ENCODE results near the gene ALS2.

The ALS2 gene

DNA sequence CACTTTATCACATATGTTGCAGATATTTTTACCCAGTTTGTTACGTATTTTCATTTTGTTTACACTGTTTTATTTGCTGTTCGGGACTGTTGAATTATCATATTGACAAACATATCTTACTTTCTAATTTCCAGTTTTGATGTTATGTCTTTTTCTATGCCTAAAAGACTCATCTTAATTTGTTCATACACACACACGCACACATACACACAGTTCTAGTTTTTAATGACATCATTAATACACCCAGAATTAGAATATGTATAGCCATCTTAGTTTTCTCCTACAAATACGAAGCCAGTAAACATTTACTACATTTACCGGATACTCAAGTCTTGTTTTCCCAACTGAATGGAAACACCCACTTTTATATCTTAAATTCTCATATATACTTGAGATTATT, 29.2 kb downstream of the ALS2 start:
- no peak for DNase-seq

GRCh38 chr2:201746551-201746950, 34.2 kb downstream of the ALS2 start:
- DNase-seq = no peak

DNA sequence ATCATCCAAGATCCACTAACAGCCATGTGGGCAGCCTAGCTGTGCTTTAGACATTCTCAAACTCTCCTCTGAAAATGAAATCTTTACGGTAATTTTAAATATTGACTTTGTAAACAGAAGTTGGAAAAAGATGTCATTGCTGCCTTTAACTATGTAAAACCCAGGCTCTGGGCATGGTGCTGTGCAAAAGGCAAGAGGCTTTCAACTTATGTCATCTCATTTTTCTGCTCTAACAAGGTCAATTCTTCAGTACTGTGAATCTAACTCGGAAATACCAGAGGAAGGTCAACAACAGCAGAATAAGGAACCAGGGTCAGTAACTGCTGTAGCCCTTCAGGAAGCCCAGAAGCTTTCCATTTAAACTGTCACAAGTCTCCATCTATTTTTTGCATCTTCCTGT, 45.2 kb downstream of the ALS2 start:
- DNase-seq = no peak

DNA sequence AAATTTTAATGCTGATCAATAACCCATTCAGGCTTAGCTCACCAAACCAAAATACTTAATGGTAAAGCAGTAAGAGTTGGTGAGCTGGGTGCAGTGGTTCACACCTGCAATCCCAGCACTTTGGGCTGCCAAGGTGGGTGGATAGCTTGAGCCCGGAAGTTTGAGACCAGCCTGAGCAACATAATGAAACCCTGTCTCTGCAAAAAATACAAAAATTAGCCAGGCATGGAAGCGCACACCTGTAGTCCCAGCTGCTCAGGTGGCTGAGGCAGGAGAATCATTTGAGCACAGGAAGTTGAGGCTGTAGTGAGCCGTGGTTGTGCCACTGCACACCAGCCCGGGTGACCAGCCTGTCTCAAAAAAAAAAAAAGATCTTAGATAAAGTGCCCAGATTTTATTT, 46.6 kb downstream of the ALS2 start:
- DNase-seq = no peak

- DNase-seq = peak; percentile 9
Observed at GRCh38 chr2:201733544-201733943, 47.2 kb downstream of the ALS2 start.

- DNase-seq = no peak
Observed at GRCh38 chr2:201730651-201731285, 50.0 kb downstream of the ALS2 start.

DNA sequence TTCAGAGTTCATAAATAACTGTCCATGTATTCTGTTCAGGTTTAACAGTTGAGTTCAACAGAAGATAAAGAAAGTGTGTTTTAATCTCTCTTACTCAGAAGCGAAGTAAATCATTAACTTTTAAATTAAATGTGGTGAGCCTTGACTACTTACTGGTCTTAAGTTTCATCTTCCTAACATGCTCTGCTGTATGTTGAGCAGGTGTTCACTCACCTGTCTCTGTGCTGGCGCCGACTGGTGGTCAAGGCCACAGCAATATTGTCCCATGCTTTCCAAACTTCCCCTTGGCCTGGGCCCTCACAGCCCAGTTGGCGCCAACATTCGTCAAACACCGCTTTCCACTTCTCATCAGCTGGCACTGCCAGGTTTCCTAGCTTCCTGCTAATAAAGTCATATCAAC, 65.3 kb downstream of the ALS2 start:
- peak; percentile 4 for DNase-seq

- no peak for DNase-seq
Observed at GRCh38 chr2:201712726-201713125, 68.0 kb downstream of the ALS2 start.

GRCh38 chr2:201709747-201710146, 71.0 kb downstream of the ALS2 start:
- DNase-seq = no peak

- DNase-seq = no peak
Observed at GRCh38 chr2:201709049-201709448, 71.7 kb downstream of the ALS2 start.

GRCh38 chr2:201707753-201708152, 73.0 kb downstream of the ALS2 start:
- DNase-seq = no peak

DNA sequence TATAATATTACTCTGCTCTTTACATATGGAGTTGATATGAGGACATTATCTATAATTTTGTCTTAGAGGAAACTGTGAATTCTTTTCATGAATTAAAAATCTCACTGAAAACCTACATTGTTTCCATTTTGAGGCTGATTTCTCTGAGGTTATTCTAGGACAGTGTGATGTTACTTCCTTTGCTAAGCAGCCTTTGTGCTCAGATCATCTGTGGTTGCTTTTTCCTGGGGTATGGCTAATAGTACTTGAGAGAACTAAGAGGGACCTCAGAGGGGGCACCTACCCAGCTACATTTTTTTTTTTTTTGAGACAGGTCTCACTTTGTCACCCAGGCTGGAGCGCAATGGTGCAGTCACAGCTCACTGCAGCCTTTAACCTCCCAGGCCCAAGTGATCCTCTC, 73.6 kb downstream of the ALS2 start:
- DNase-seq = no peak

- DNase-seq = no peak
Observed at GRCh38 chr2:201704536-201704935, 76.2 kb downstream of the ALS2 start.

DNA sequence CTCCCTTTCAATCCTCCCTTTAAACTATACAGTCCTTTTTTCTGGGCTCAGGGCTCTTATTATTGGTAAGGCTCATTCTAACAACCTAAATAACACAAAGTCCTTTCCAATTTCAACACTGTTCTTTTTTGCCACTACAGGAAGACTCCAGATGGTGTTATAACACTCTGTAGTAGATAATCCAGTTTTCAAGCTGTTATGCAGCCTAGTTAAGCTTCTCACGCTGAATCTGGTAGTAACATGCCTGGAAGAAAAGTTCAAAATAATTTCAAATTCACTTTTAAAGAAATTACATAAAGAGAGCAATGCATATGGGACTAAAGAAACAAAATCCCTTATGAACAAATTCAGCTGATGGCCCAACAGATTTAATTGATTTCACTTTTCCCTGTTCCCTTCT, 79.1 kb downstream of the ALS2 start:
- no peak for DNase-seq

DNA sequence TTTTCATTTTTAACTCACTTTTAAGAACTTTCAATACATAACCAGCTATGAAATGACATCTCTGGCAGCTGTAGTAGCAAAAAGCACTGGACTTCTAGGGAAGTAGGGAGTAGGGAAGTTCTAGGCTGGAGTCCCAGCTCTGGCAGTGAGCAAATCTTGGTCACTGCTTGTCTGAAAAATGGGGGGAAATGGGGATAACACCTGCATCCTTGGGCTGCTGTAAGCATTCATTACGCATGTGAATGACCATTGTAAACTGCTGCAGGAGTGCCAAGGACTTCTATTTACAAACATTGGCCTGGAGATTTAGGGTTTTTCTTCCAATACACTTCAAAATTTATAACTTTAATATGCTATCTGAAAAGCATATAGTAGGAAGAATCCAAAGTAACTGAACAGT, 81.3 kb downstream of the ALS2 start:
- DNase-seq = no peak

DNA sequence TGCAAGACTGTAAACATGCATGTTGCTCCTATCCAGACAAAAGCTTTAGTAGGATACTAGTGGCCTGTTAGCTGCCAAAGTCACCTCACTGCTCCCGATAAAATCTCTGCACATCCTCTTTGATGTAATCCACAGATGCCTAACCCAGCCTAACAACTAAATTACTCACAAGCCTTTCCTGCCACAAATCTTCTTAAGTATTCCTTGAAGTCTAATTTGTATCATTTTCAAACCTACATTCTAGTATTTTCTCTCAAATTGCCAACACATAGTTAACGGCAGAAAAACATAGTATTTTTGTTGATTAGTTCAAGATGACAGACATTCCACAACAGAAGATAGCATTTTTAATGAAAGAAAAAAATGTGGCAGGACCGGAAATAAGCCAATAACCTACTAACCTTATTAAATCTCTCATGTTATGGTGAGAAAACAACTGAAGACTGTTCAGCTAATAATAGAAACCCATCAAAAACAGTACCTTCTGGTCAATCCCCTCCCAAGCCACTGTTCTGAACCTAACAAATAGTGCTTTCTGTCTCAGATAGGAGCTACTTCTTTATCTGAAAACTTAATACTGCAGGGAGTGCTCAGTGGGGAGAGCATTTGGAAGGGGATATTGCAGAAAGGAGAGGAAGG, 82.0 kb downstream of the ALS2 start, which contains the start of gene MPP4:
TSS of gene MPP4 (minus strand) at position 57 of the 639 bp plus-strand sequence. CDS start 4,690 bp downstream, outside the sequence.
- DNase-seq = no peak

GRCh38 chr2:201697899-201698298, 82.8 kb downstream of the ALS2 start:
- DNase-seq = peak; percentile 3

- peak; percentile 52 for DNase-seq
Observed at GRCh38 chr2:201696151-201696659, 84.5 kb downstream of the ALS2 start.

GRCh38 chr2:201685156-201685555, 95.6 kb downstream of the ALS2 start:
- DNase-seq = no peak

GRCh38 chr2:201680743-201681142, 100.0 kb downstream of the ALS2 start:
- DNase-seq = no peak

GRCh38 chr2:201678401-201678800, 102.3 kb downstream of the ALS2 start:
- DNase-seq = no peak

- DNase-seq = no peak
Observed at GRCh38 chr2:201675454-201675853, 105.3 kb downstream of the ALS2 start.

DNA sequence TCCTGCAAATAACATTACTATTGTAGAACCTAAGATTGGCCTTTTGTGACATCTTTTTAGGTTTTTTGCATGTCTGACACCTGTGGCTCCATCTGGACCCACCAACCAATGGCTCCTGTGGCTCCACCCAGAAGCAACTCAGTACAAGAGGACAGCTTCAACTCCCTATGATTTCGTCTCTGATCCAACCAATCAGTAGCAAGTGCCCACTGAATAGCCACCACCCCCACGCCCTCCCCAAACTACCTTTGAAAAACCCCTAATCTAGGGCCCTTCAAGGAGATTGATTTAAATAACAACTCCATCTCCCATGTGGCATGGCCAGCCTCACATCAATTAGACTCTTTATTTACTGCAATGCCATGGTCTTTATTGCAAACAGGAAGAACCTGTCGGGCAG, 105.9 kb downstream of the ALS2 start:
- DNase-seq = no peak

DNA sequence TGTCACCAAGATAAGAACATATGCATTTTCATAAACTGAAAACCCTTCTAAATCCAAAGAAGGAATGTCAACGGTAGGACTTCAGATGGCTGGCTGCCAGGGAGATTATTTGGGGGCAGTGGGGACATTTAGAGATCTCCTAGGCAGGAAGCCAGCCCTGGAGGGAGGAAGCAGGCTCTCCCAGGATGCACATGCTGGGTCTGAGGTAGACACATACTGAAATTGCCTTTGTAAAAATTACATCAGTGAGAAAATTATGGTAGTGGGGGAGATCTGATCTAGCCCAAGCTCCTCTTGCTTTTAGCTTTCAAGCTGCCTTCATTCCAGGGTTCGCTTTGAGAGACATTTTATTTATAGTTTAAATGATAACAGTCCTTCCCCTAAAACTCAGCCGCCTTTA, 106.4 kb downstream of the ALS2 start:
- no peak for DNase-seq

DNA sequence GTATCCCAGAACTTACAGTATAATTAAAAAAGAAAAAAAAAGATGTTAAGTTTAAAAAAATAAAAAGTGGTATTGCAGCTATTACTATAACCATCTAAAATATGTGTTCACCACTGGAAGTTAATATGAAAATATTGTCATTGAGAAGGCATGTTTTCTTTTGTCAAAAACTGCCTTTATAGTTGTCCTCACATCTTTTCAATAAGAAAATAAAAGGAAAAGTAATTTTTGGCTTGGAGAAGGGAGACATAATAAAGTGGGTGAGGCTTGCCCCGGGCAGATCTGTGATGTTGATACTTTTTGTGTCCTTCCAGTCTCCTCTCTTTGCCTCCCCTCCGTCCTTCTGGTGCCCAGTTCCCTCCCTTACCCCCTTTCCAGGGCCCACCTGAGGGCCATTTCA, 107.2 kb downstream of the ALS2 start:
- no peak for DNase-seq
